Breast epithelium (tissue), 4 donors: Measurements from ENCODE around the gene CCDC28B. TPM values are rescaled to one million over a fixed set of nuclear protein-coding genes. Genes with fewer than 3 reads are reported as not detected.
A peak's percentile ranks its signal among the peaks of the same experiment; 100 is the strongest.

Experiments
- DNase-seq, 2 donors: peaks; one replicate each; pipeline ENCODE4 v3.0.0-alpha.2; 2019; ENCODE audit warnings: low spot score in 2 of 2
- H3K27ac ChIP-seq, 2 donors: fragments of 200-600 bp; sonication (generic) in 1 of 2; one replicate each; pipeline ENCODE4 v1.5.1; 2016 to 2019; ENCODE audit warnings: mild to moderate bottlenecking in 1 of 2
- H3K27me3 ChIP-seq, 2 donors: fragments of 200-600 bp; sonication (generic) in 1 of 2; one replicate each; pipeline versions ENCODE4 v1.5.1 to v1.6.0; 2017 to 2019; ENCODE audit warnings: control low read depth in 1 of 2, mild to moderate bottlenecking in 1 of 2
- H3K36me3 ChIP-seq: fragments of 200-600 bp; one replicate; pipeline ENCODE4 v1.5.1; 2019
- H3K4me1 ChIP-seq, 2 donors: fragments of 200-600 bp; sonication (generic); one replicate each; pipeline ENCODE4 v1.5.1; 2016 to 2019; ENCODE audit warnings: control low read depth in 1 of 2
- H3K4me3 ChIP-seq, 3 donors: fragments of 200-600 bp; sonication (generic); 1 replicate in 2 of 3; 2 replicates in 1 of 3; pipeline ENCODE4 v1.5.1; 2016 to 2019; ENCODE audit warnings: mild to moderate bottlenecking in 3 of 3, moderate library complexity in 2 of 3
- H3K9me3 ChIP-seq, 2 donors: fragments of 200-600 bp; sonication (generic) in 1 of 2; one replicate each; pipeline ENCODE4 v1.5.1; 2016 to 2019; ENCODE audit warnings: control low read depth in 1 of 2
- POLR2A ChIP-seq: fragments of 450-650 bp; IDR thresholded peaks from one replicate; pipeline ENCODE4 v1.6.1; 2016; ENCODE audit warnings: antibody characterized with exemption, mild to moderate bottlenecking, moderate library complexity
- POLR2AphosphoS5 ChIP-seq, 3 donors: sonication (generic); formaldehyde crosslinking; IDR thresholded peaks; one replicate each; pipeline ENCODE4 v1.6.1; 2017; ENCODE audit warnings: antibody characterized with exemption in 3 of 3
- intact Hi-C: fragments of 100-400 bp; cut with DNase I; formaldehyde crosslinking; loops from one replicate; pipeline ENCODE4 v1.15.1; 2023; ENCODE audit warnings: low total_unique reads
- total RNA-seq, 3 donors: library from RNA; depleted of rRNA; stranded (reverse); fragments of >200 nt; gene quantifications; one replicate each; pipeline ENCODE4 v1.1.0, GENCODE V29; 2016
- TF ChIP-seq, protein P1 (sequence below), 3 donors: fragments of 450-650 bp; IDR thresholded peaks; one replicate each; pipeline ENCODE4 v1.5.1; 2016 to 2017; ENCODE audit warnings: antibody characterized with exemption in 3 of 3, mild to moderate bottlenecking in 3 of 3, moderate library complexity in 3 of 3

CCDC28B gene
- total RNA-seq, 3 donors from 2014 or later = 1.4 to 5.2 (median 4.1) TPM

DNA sequence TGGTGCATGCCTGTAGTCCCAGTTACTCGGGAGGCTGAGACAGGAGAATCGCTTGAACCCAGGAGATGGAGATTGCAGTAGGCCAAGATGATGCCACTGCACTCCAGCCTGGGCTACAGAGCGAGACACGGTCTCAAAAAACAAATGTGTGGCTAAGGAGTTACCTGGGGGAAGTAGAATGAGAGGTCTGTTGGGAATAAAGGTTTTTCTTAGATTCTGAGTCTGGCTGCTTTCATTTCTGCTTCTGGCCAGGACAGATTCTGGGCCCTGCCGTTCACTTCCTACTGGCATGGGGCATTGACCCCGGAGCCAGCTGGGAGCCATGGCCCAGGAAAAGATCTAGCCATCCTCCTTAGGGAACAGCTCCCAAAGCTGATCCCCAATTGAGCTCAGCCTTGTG, 8.1 kb downstream of the CCDC28B start:
- H3K27me3 ChIP-seq = no peaks in the 10 kb centered on the region
- peaks cover 0 to 8% of the 10 kb centered on the region in 2 donors for H3K4me1 ChIP-seq
- no peak overlapping the region for H3K4me3 ChIP-seq
- no peak for TF ChIP-seq POLR2A
- TF ChIP-seq POLR2AphosphoS5 (IDR thresholded peaks at IDR 0.05) = no peak
- TF ChIP-seq, protein P1, sequence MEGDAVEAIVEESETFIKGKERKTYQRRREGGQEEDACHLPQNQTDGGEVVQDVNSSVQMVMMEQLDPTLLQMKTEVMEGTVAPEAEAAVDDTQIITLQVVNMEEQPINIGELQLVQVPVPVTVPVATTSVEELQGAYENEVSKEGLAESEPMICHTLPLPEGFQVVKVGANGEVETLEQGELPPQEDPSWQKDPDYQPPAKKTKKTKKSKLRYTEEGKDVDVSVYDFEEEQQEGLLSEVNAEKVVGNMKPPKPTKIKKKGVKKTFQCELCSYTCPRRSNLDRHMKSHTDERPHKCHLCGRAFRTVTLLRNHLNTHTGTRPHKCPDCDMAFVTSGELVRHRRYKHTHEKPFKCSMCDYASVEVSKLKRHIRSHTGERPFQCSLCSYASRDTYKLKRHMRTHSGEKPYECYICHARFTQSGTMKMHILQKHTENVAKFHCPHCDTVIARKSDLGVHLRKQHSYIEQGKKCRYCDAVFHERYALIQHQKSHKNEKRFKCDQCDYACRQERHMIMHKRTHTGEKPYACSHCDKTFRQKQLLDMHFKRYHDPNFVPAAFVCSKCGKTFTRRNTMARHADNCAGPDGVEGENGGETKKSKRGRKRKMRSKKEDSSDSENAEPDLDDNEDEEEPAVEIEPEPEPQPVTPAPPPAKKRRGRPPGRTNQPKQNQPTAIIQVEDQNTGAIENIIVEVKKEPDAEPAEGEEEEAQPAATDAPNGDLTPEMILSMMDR (IDR thresholded peaks at IDR 0.05) = no peak
- no peaks in the 10 kb centered on the region for H3K9me3 ChIP-seq
- no peak for DNase-seq
- no peaks in the 10 kb centered on the region for H3K36me3 ChIP-seq
- peak overlapping the region in 1 of 2 donors; percentile 42 for H3K27ac ChIP-seq
- intact Hi-C loops = no loop called here

DNA sequence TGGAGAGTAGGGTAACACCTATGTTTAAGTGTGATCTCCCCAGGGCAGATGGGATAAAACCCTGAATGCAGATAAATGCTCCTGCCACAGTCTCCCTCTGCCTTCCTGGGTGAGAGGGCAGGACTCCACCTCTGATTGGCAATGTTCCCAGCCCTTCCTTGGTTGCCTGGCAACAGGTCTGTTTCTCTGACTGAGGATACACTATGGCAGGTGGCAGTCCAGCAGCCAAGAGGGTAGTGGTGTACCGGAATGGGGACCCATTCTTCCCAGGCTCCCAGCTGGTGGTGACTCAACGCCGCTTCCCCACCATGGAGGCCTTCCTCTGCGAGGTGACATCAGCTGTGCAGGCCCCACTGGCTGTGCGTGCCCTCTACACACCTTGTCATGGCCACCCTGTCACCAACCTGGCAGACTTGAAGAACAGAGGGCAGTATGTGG, 8.5 kb downstream of the CCDC28B start, which contains the start of gene DCDC2B:
Gene DCDC2B (plus strand): TSS at position 199 of the 438 bp plus-strand sequence. CDS start 5 bp downstream, at position 204.
- H3K4me3 ChIP-seq = no peak within 1 kb of the TSS
- no peak for TF ChIP-seq POLR2AphosphoS5 (IDR thresholded peaks at IDR 0.05)
- TF ChIP-seq POLR2A = no peak
- TF ChIP-seq, protein P1 (IDR thresholded peaks at IDR 0.05) = no peak
- intact Hi-C loops = no loop called here
- H3K4me1 ChIP-seq = peaks cover 0 to 8% of the 10 kb centered on the region in 2 donors
- no peaks in the 10 kb centered on the region for H3K36me3 ChIP-seq
- DNase-seq = peak; percentile 67 to 83
- H3K27ac ChIP-seq = peak within 1 kb of the TSS in 1 of 2 donors; percentile 42
- H3K9me3 ChIP-seq = no peaks in the 10 kb centered on the region
- H3K27me3 ChIP-seq = no peaks in the 10 kb centered on the region

DNA sequence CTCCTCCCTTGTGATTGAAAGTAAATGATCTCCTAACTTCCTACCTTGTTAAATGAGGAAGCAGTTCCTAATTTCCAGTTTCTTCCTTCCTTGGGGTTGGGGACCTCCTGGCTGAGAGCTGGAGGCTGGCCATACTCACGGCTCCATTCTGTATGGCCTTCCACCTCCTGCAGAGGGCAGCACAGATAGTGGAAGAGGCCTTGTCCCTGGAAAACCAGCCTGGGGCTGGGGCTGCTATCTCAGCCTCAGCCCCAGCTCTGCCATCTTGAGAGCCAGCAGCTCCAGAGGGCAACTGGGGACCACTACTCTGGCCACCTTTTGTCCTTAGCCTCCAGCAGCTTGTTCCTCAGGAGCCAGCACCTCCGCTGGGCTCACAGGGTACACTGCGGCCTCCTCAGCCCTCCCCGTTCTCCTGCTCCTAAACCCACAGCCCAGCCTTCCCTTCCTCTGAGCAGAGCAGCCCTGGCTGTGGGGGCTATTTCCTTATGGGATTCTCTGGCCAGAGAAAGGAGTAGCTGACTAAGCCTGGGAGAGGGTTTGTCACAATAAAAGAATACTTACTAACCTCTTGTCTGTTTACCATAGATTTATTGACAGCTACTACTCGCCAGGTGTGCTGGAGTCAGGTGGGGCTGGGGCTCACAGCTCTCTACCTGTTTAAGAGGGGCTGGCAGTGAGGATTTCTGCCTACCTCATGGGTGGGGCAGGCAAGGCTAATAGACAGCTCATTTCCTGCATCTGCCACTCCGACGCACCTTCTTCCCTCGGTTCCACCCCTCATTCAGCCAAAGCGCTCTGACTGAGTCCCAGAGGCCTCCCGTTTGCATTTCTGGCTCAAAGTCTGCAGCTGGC, 15.5 kb downstream of the CCDC28B start:
- Histone ChIP-seq H3K4me3 (no peak overlapping the region), H3K27me3 (no peaks in the 10 kb centered on the region), H3K9me3 (no peaks in the 10 kb centered on the region), H3K36me3 (no peaks in the 10 kb centered on the region), H3K27ac (peak overlapping the region in 1 of 2 donors; percentile 12), H3K4me1 (no peaks in the 10 kb centered on the region)
- peak in 1 of 2 donors; percentile 63 for DNase-seq
- TF ChIP-seq, protein P1 (IDR thresholded peaks at IDR 0.05) = peak; percentile 40 to 67 (median 64)
- TF ChIP-seq POLR2AphosphoS5 (IDR thresholded peaks at IDR 0.05) (no peak), POLR2A (no peak)
- intact Hi-C loops = no loop called here

DNA sequence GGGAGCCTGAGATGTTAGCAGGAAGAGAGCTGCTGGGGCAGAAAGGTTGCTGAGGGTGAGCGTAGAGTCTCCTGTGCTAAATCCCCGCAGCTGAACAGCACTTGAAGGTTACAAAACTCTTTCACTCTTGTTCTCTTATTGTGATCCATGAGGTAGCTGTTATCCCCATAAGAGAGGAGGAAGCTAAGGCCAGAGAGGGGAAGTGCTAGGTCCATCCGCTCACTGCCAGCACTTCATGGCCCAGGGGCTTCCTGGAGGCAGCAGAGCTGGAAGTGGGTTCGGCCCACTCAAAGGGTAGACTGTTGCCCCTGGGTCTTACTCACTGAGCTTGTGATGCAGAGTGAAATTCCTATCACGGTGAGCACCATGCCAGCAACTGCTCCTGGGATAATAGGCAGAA, 16.2 kb downstream of the CCDC28B start:
- H3K27me3 ChIP-seq = no peaks in the 10 kb centered on the region
- intact Hi-C loops = no loop called here
- H3K4me3 ChIP-seq = no peak overlapping the region
- no peak overlapping the region for H3K27ac ChIP-seq
- H3K9me3 ChIP-seq = no peaks in the 10 kb centered on the region
- H3K36me3 ChIP-seq = no peaks in the 10 kb centered on the region
- TF ChIP-seq POLR2AphosphoS5 (IDR thresholded peaks at IDR 0.05) (no peak), POLR2A (no peak)
- TF ChIP-seq, protein P1 (IDR thresholded peaks at IDR 0.05) = no peak
- DNase-seq = no peak
- no peaks in the 10 kb centered on the region for H3K4me1 ChIP-seq

DNA sequence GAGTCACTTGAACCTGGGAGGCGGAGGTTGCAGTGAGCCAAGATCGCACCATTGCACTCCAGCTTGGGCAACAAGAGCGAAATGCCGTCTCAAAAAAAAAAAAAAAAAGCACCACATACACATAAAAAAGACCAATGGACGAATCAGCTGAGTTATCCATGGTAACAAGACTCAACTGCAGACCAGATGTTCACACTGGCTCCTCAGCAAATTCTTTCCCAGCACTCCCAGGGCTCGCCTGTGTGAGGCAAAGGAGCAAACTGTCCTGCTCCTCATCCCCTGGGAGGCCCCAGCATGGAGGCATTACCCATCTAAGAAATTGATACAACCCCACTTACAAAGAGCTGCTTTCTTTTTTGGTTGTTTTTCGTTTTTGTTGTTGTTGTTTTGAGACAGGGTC, 18.6 kb downstream of the CCDC28B start:
- intact Hi-C loops = no loop called here
- Histone ChIP-seq H3K27ac (no peak overlapping the region), H3K36me3 (no peaks in the 10 kb centered on the region), H3K27me3 (no peaks in the 10 kb centered on the region), H3K4me3 (no peak overlapping the region), H3K9me3 (no peaks in the 10 kb centered on the region), H3K4me1 (peaks cover 10% of the 10 kb centered on the region in 2 donors)
- DNase-seq = no peak
- TF ChIP-seq POLR2AphosphoS5 (IDR thresholded peaks at IDR 0.05) = no peak
- TF ChIP-seq, protein P1 (IDR thresholded peaks at IDR 0.05) = no peak
- TF ChIP-seq POLR2A = no peak
